GM19193 (cell line): ENCODE measurements around the gene CGNL1.

Source experiments
- POLR2A ChIP-seq: IDR thresholded peaks from 4 replicates; pipeline ENCODE4 v1.6.1; 2011; ENCODE audit not compliant: insufficient read depth, insufficient read length; ENCODE audit errors: extremely low read depth

Gene CGNL1

GRCh38 chr15:57421110-57421509 lies 44.8 kb downstream of the CGNL1 start:
- no peak for TF ChIP-seq POLR2A

- no peak for TF ChIP-seq POLR2A
Measured at GRCh38 chr15:57421551-57421950, 45.2 kb downstream of the CGNL1 start.

GRCh38 chr15:57422113-57422754 lies 45.9 kb downstream of the CGNL1 start:
- no peak for TF ChIP-seq POLR2A

GRCh38 chr15:57423599-57424140 lies 47.4 kb downstream of the CGNL1 start:
- TF ChIP-seq POLR2A = no peak

- no peak for TF ChIP-seq POLR2A
Measured at GRCh38 chr15:57424628-57425405, 48.5 kb downstream of the CGNL1 start.

- TF ChIP-seq POLR2A = no peak
Measured at GRCh38 chr15:57425842-57426241, 49.5 kb downstream of the CGNL1 start.

GRCh38 chr15:57427367-57427821 lies 51.1 kb downstream of the CGNL1 start:
- no peak for TF ChIP-seq POLR2A

- TF ChIP-seq POLR2A = no peak
Measured at GRCh38 chr15:57432141-57432741, 55.9 kb downstream of the CGNL1 start.

GRCh38 chr15:57436166-57436565 lies 59.9 kb downstream of the CGNL1 start:
- no peak for TF ChIP-seq POLR2A

GRCh38 chr15:57436961-57437360 lies 60.7 kb downstream of the CGNL1 start:
- TF ChIP-seq POLR2A = no peak

GRCh38 chr15:57437564-57437963 lies 61.3 kb downstream of the CGNL1 start:
- no peak for TF ChIP-seq POLR2A

GRCh38 chr15:57438166-57438565 lies 61.9 kb downstream of the CGNL1 start:
- no peak for TF ChIP-seq POLR2A

- no peak for TF ChIP-seq POLR2A
Measured at GRCh38 chr15:57439128-57440027, 63.1 kb downstream of the CGNL1 start.

GRCh38 chr15:57440167-57440566 lies 63.9 kb downstream of the CGNL1 start:
- TF ChIP-seq POLR2A = no peak
